BLaER1 (cell line): ENCODE data around the gene MRPS33.
"Not testable (repeated sequence)": the region's sequence is repeated elsewhere in the genome, so short reads cannot be mapped to it uniquely, and the experiment has no call there.

Experiments used
- H3K27ac ChIP-seq: shearing (Covaris generic); formaldehyde crosslinking; 2 replicates; pipeline ENCODE4 v1.8.1; 2022
- H3K27me3 ChIP-seq: shearing (Covaris generic); formaldehyde crosslinking; 2 replicates; pipeline ENCODE4 v1.8.1; 2022
- H3K36me3 ChIP-seq: shearing (Covaris generic); formaldehyde crosslinking; 2 replicates; pipeline ENCODE4 v1.8.1; 2022
- H3K4me1 ChIP-seq: shearing (Covaris generic); formaldehyde crosslinking; 2 replicates; pipeline ENCODE4 v1.8.1; 2022
- H3K4me2 ChIP-seq: shearing (Covaris generic); formaldehyde crosslinking; 2 replicates; pipeline ENCODE4 v1.8.1; 2022
- H3K4me3 ChIP-seq: shearing (Covaris generic); formaldehyde crosslinking; 2 replicates; pipeline ENCODE4 v1.8.1; 2022
- H3K9ac ChIP-seq: shearing (Covaris generic); formaldehyde crosslinking; 2 replicates; pipeline ENCODE4 v1.8.1; 2022
- H3K9me3 ChIP-seq: shearing (Covaris generic); formaldehyde crosslinking; 2 replicates; pipeline ENCODE4 v1.8.1; 2022
- H4K20me1 ChIP-seq: shearing (Covaris generic); formaldehyde crosslinking; 2 replicates; pipeline ENCODE4 v1.8.1; 2022
- Cebpa-rat ChIP-seq: shearing (Covaris generic); IDR thresholded peaks from 2 replicates; pipeline ENCODE4 v1.8.1; 2022

The MRPS33 gene

DNA sequence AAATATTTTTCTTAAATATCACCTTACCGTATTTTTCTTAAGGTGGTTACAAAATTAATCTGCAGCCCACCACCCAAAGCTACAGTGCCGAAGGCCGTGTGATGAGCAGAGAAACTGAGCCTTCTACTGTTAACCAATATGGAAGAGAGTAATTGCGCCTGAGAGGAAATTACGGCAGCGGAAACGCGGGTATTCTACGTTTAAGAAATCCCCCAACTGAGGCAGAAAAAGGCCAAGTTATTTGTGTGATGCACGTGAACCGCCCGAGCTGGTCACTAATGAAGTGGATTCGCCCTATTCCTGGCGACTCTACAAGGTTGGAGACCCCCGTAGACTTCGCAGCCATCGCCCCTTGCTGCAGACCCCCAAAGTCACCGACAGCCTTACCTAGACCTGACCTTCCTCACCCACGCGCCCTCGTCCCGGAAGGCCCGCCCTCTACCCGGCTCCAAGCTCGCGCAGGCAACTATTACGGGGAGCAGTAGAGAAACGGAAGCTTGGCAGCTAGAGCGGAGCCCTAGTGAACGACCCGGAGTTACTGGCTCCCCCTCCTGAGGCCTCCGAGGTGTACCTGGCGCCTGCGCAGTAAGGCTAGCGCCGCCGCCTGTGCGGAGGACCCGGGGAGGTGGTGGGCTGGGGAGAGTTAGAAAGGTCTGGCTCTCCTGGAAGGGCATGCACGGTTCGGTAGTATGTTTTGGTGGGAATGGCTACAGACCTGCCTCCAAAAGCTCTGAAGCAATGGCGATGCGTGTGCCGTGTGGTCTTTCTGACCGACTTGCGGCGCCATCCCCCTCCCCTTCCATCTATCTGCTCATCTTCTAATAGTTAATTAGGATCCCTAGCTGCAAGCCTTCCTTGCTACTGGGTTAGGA, at the start of gene MRPS33:
Gene MRPS33, minus strand, starts transcription at position 429 of the 872 bp plus-strand sequence. CDS start 4,319 bp downstream, outside the sequence.
- Histone ChIP-seq H3K9ac (peak within 1 kb of the TSS; percentile 83), H3K4me1 (peaks cover 12% of the 10 kb centered on the region), H3K27ac (peak within 1 kb of the TSS; percentile 90), H3K4me2 (peak within 1 kb of the TSS; percentile 80), H3K27me3 (no peaks in the 10 kb centered on the region), H4K20me1 (no peaks in the 10 kb centered on the region), H3K9me3 (no peaks in the 10 kb centered on the region), H3K4me3 (peak within 1 kb of the TSS; percentile 74), H3K36me3 (peaks cover 10% of the 10 kb centered on the region)
- no peak for TF ChIP-seq Cebpa-rat

GRCh38 chr7:141057788-141058187, 43.0 kb upstream of the MRPS33 start:
- H3K27me3 ChIP-seq = no peaks in the 10 kb centered on the region
- no peak for TF ChIP-seq Cebpa-rat
- H3K4me3 ChIP-seq = no peak overlapping the region
- no peaks in the 10 kb centered on the region for H4K20me1 ChIP-seq
- no peak overlapping the region for H3K9ac ChIP-seq
- no peaks in the 10 kb centered on the region for H3K4me1 ChIP-seq
- no peak overlapping the region for H3K4me2 ChIP-seq
- no peaks in the 10 kb centered on the region for H3K9me3 ChIP-seq
- H3K36me3 ChIP-seq = no peaks in the 10 kb centered on the region
- H3K27ac ChIP-seq = no peak overlapping the region

GRCh38 chr7:141055146-141055545, 40.4 kb upstream of the MRPS33 start:
- H3K4me2 ChIP-seq = no peak overlapping the region
- H3K4me3 ChIP-seq = no peak overlapping the region
- no peaks in the 10 kb centered on the region for H4K20me1 ChIP-seq
- TF ChIP-seq Cebpa-rat = no peak
- no peak overlapping the region for H3K9ac ChIP-seq
- H3K9me3 ChIP-seq = no peaks in the 10 kb centered on the region
- no peaks in the 10 kb centered on the region for H3K4me1 ChIP-seq
- H3K36me3 ChIP-seq = no peaks in the 10 kb centered on the region
- no peaks in the 10 kb centered on the region for H3K27me3 ChIP-seq
- no peak overlapping the region for H3K27ac ChIP-seq

- no peaks in the 10 kb centered on the region for H3K9me3 ChIP-seq
- no peaks in the 10 kb centered on the region for H3K36me3 ChIP-seq
- no peak for TF ChIP-seq Cebpa-rat
- H4K20me1 ChIP-seq = no peaks in the 10 kb centered on the region
- H3K9ac ChIP-seq = no peak overlapping the region
- no peaks in the 10 kb centered on the region for H3K27me3 ChIP-seq
- H3K4me2 ChIP-seq = no peak overlapping the region
- H3K4me3 ChIP-seq = no peak overlapping the region
- H3K4me1 ChIP-seq = no peaks in the 10 kb centered on the region
- H3K27ac ChIP-seq = no peak overlapping the region
Measured at GRCh38 chr7:141053626-141054025, 38.9 kb upstream of the MRPS33 start.

DNA sequence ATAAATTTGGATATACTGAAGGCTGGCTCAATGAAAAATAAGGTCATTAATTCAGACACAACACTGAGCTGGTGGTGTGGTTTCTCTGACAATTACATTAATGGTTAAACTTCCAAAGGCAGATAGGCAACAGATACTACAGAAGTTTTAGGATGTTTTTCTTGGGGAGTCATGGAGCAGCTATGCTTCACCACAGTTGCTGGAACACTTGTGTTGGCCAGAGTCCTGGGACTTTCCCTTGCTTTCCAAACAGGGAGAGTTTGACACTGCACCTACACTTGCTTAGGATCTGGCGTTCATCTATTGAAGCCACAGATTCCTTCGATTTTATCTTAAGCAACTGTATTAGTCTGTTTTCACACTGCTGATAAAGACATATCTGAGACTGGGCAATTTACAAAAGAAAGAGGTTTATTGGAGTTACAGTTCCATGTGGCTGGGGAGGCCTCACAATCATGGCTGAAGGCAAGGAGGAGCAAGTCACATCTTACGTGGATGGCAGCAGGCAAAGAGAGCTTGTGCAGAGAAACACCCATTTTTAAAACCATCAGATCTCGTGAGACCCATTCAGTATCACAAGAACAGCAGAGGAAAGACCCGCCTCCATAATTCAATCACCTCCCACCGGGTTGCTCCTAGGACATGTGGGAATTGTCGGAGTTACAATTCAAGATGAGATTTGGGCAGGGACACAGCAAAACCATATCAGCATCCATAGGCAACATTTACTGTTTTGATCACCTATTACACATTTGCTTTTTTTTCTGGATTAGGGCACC, 31.3 kb upstream of the MRPS33 start:
- H4K20me1 ChIP-seq = no peaks in the 10 kb centered on the region
- no peak overlapping the region for H3K27ac ChIP-seq
- H3K36me3 ChIP-seq = no peaks in the 10 kb centered on the region
- H3K4me3 ChIP-seq = no peak overlapping the region
- no peak overlapping the region for H3K9ac ChIP-seq
- no peak overlapping the region for H3K4me2 ChIP-seq
- no peaks in the 10 kb centered on the region for H3K9me3 ChIP-seq
- TF ChIP-seq Cebpa-rat = no peak
- H3K4me1 ChIP-seq = no peaks in the 10 kb centered on the region
- no peaks in the 10 kb centered on the region for H3K27me3 ChIP-seq

DNA sequence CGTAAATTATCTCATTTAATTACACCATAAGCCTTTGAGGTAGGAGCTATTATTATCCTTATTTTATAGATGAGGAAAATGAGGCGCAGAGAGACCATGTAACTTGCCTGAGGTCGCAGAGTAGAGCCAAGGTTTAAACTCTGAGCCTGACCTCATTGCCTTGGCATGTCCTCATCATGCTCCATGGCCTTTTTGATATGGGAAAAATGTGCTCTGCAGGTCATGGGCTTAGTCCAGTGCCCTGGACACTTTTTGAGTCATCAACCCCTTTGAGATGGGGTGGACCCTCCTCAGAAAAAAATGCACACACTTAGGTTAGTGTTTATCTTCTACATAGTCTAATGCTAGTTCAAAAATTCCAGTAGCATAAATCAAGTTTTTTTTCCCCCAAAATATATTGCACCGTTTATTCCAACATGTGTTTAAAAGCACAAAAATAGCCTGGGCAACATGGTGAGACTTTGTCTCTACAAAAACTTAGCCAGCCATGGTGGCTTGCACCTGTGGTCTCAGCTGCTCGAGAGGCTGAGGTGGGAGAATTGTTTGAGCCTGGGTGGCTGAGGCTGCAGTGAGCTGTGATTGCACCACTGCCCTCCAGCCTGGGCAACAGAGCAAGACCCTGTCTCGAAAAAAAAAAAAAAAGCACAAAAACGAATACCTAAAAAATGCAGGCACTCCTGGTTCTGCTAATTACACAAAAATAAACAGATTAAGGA, 30.5 kb upstream of the MRPS33 start:
- Histone ChIP-seq H3K4me3 (no peak overlapping the region), H3K36me3 (no peaks in the 10 kb centered on the region), H3K27ac (no peak overlapping the region), H3K4me1 (no peaks in the 10 kb centered on the region), H3K27me3 (no peaks in the 10 kb centered on the region), H3K9me3 (no peaks in the 10 kb centered on the region), H3K9ac (no peak overlapping the region), H4K20me1 (no peaks in the 10 kb centered on the region), H3K4me2 (no peak overlapping the region)
- TF ChIP-seq Cebpa-rat = no peak

DNA sequence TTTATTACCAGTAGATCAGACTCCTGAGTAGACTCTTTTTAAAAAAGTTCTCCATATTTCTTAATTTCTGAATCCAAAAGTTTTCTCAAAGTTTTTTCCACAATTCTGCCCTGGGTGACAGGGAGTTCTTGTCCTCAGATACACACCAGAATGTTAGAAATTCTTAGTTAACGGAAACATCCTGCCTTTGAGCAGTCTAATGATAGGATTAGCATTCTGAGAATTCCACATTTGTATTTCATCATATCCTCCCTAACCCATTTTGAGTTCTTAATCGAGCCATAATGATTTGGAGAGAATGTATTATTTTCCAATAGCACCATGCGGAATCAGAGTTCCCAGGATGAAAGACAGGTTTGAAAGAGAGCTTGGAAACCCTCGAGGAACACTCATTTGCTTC, 28.9 kb upstream of the MRPS33 start:
- no peaks in the 10 kb centered on the region for H3K36me3 ChIP-seq
- no peak overlapping the region for H3K9ac ChIP-seq
- no peak overlapping the region for H3K4me2 ChIP-seq
- no peak overlapping the region for H3K27ac ChIP-seq
- H3K4me1 ChIP-seq = no peaks in the 10 kb centered on the region
- H4K20me1 ChIP-seq = no peaks in the 10 kb centered on the region
- no peak overlapping the region for H3K4me3 ChIP-seq
- H3K9me3 ChIP-seq = no peaks in the 10 kb centered on the region
- TF ChIP-seq Cebpa-rat = no peak
- H3K27me3 ChIP-seq = no peaks in the 10 kb centered on the region

DNA sequence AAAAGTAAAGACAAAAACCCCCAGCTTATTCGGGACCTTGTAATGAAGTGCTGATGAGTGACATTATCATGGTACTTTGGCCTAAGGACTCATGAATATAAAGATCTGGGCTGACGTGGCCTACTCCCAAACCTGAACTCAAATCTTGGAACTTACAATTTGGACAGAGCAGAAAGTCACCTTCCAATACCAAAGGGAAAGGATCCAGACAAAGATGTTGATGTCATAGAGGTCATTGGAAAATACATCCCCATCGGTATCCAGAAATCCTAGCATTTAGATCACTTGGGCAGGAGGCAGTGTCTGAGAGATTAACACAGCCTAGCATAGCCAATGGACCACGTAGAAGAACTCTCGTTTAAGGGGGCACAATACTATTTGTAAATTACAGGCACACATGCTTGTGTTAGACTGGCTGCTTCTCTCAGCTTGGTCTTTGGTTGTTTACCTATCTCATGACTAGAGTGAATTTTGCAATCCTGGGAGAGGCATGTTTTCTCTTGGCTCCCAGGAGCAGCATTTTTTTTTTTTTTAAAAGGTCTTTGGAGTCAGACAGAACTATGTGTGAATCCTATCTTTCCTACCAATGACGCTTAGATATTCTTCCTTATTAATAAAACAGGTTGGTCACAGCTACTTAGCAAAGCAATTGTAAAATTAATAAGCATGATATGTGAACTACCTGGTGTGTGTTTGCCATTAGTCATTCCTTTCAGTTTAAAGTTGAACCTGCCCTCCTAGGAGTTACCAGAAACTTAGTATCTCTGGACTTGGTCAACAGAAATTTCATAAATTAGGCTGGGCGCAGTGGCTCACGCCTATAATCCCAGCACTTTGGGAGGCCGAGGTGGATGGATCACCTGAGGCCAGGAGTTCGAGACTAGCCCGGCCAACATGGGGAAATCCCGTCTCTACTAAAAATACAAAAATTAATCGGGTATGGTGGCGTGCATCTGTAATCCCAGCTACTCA, 27.8 kb upstream of the MRPS33 start:
- Histone ChIP-seq H3K9ac (no peak overlapping the region), H3K4me2 (no peak overlapping the region), H3K27ac (no peak overlapping the region), H3K27me3 (no peaks in the 10 kb centered on the region), H4K20me1 (no peaks in the 10 kb centered on the region), H3K9me3 (no peaks in the 10 kb centered on the region), H3K4me1 (no peaks in the 10 kb centered on the region), H3K36me3 (no peaks in the 10 kb centered on the region), H3K4me3 (no peak overlapping the region)
- no peak for TF ChIP-seq Cebpa-rat

GRCh38 chr7:141039376-141039775, 24.6 kb upstream of the MRPS33 start:
- H3K36me3 ChIP-seq = no peaks in the 10 kb centered on the region
- no peak overlapping the region for H3K4me3 ChIP-seq
- H3K27ac ChIP-seq = no peak overlapping the region
- no peaks in the 10 kb centered on the region for H3K27me3 ChIP-seq
- H3K9me3 ChIP-seq = no peaks in the 10 kb centered on the region
- H3K4me2 ChIP-seq = no peak overlapping the region
- H3K4me1 ChIP-seq = no peaks in the 10 kb centered on the region
- TF ChIP-seq Cebpa-rat = no peak
- no peaks in the 10 kb centered on the region for H4K20me1 ChIP-seq
- no peak overlapping the region for H3K9ac ChIP-seq

DNA sequence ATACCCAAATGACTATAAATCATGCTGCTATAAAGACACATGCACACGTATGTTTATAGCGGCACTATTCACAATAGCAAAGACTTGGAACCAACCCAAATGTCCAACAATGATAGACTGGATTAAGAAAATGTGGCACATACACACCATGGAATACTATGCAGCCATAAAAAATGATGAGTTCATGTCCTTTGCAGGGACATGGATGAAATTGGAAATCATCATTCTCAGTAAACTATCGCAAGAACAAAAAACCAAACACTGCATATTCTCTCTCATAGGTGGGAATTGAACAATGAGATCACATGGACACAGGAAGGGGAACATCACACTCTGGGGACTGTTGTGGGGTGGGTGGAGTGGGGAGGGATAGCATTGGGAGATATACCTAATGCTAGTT, 23.3 kb upstream of the MRPS33 start:
- not testable (repeated sequence) for H4K20me1 ChIP-seq

GRCh38 chr7:141032539-141033323, 18.0 kb upstream of the MRPS33 start:
- not testable (repeated sequence) for H3K4me3 ChIP-seq, H3K27ac ChIP-seq, H4K20me1 ChIP-seq, H3K4me1 ChIP-seq, H3K27me3 ChIP-seq, H3K36me3 ChIP-seq, H3K4me2 ChIP-seq, H3K9me3 ChIP-seq, H3K9ac ChIP-seq

More for the DNA sequence above, 23.3 kb upstream of the MRPS33 start:
- H3K36me3 ChIP-seq, H3K9ac ChIP-seq, H3K4me1 ChIP-seq, H3K4me3 ChIP-seq, H3K4me2 ChIP-seq, H3K27me3 ChIP-seq, H3K9me3 ChIP-seq, H3K27ac ChIP-seq: not testable (repeated sequence)
